ENCODE measurements around the gene CIAO2A. TPM values are rescaled to one million over a fixed set of nuclear protein-coding genes. Genes with fewer than 3 reads are reported as not detected.

The CIAO2A gene
- total and polyA plus RNA-seq, 2 donors (not counting 3 experiments of a cell fraction or from before 2014, with no cell fraction given), result 37.1 to 55.3 TPM

- peaks cover 12% of the 10 kb centered on the region in 2 experiments for H3K27me3 ChIP-seq (ENCODE audit: control insufficient read depth in 2 of 2, insufficient read depth in 2 of 2, low read length in 2 of 2)
- ChIA-PET POLR2A (no interaction called here), CTCF (interaction anchor here (2.8 kb wide), 1 partner anchor 8 kb away, joined by 17 read pairs; the partner anchor contains the start of gene DAPK2)
- BruUV-seq (replicated peaks), result no TSS peak
- no peak overlapping the region for H3K9ac ChIP-seq (replicated peaks; ENCODE audit: extremely low read depth, insufficient read depth, low read length)
- dilution Hi-C loops (cut with MboI; ENCODE audit: extremely low pct_ligation_motif_present, low sequenced_read_pairs), result no loop called here
- no peak overlapping the region for H2AFZ ChIP-seq (ENCODE audit: low read depth, low read length)
- H3K9me1 ChIP-seq (replicated peaks; ENCODE audit: control insufficient read depth, extremely low read depth, insufficient read depth, low read length), result no peaks in the 10 kb centered on the region
- no peak overlapping the region for H3K27ac ChIP-seq (ENCODE audit: insufficient read depth, low read depth, low read length)
- DNase-seq (ENCODE audit: low read depth, low spot score), result no peak
- no peaks in the 10 kb centered on the region for H4K20me1 ChIP-seq (replicated peaks; ENCODE audit: control insufficient read depth, extremely low read depth, insufficient read depth, low read length)
- H3K4me3 ChIP-seq (replicated peaks in 1 of 3; ENCODE audit: insufficient read depth in 1 of 3, low read depth in 1 of 3, low read length in 3 of 3), result no peak overlapping the region
- intact Hi-C loops (cut with micrococcal nuclease), result no loop called here
- no peaks in the 10 kb centered on the region for H3K79me2 ChIP-seq (ENCODE audit: control insufficient read depth, insufficient read depth, low read length)
- TF ChIP-seq POLR2A (IDR thresholded peaks at IDR 0.05; ENCODE audit: low read depth, low read length) (no peak), CTCF (IDR thresholded peaks at IDR 0.05; ENCODE audit: extremely low read depth in 1 of 2, insufficient read depth in 1 of 2, low read depth in 1 of 2, low read length in 2 of 2) (no peak)
- no peaks in the 10 kb centered on the region for H3K4me1 ChIP-seq (ENCODE audit: control insufficient read depth, extremely low read depth, insufficient read depth, low read length)
- FAIRE-seq, result no peak
- H3K36me3 ChIP-seq (ENCODE audit: control insufficient read depth in 2 of 2, extremely low read depth in 1 of 2, insufficient read depth in 2 of 2, low read length in 2 of 2), result no peaks in the 10 kb centered on the region
- H3K4me2 ChIP-seq (ENCODE audit: insufficient read depth, low read length), result no peak overlapping the region
- no peaks in the 10 kb centered on the region for H3K9me3 ChIP-seq (replicated peaks; ENCODE audit: control insufficient read depth, insufficient read depth, low read length)
Measured at GRCh38 chr15:64037966-64038365, 55.7 kb downstream of the CIAO2A start.

- no peaks in the 10 kb centered on the region for H3K79me2 ChIP-seq (ENCODE audit: control insufficient read depth, insufficient read depth, low read length)
- CTCF ChIA-PET, result interaction anchor here (0.9 to 2.8 kb wide), 4 partner anchors 9 to 285 kb away, joined by 3 to 17 read pairs (median 4); partner anchors contain the start of gene DAPK2
- POLR2A ChIA-PET, result no interaction called here
- H3K27me3 ChIP-seq (ENCODE audit: control insufficient read depth in 2 of 2, insufficient read depth in 2 of 2, low read length in 2 of 2), result peaks cover 12 to 15% of the 10 kb centered on the region in 2 experiments
- H3K9ac ChIP-seq (replicated peaks; ENCODE audit: extremely low read depth, insufficient read depth, low read length), result no peak overlapping the region
- H3K4me2 ChIP-seq (ENCODE audit: insufficient read depth, low read length), result no peak overlapping the region
- FAIRE-seq, result no peak
- TF ChIP-seq CTCF (IDR thresholded peaks at IDR 0.05; ENCODE audit: extremely low read depth in 1 of 2, insufficient read depth in 1 of 2, low read depth in 1 of 2, low read length in 2 of 2), result no peak
- TF ChIP-seq FOS (IDR thresholded peaks at IDR 0.05; ENCODE audit: borderline replicate concordance, insufficient read depth, low read length), result no peak
- no peak for TF ChIP-seq POLR2A (IDR thresholded peaks at IDR 0.05; ENCODE audit: low read depth, low read length)
- no peak for TF ChIP-seq EZH2 (IDR thresholded peaks at IDR 0.05; ENCODE audit: borderline replicate concordance, low read depth, low read length, severe bottlenecking)
- no peak for TF ChIP-seq JUN (IDR thresholded peaks at IDR 0.05; ENCODE audit: borderline replicate concordance, insufficient read depth, insufficient read length, low read depth)
- TF ChIP-seq MAX (IDR thresholded peaks at IDR 0.05; ENCODE audit: insufficient read depth, insufficient read length), result no peak
- TF ChIP-seq GATA2 (IDR thresholded peaks at IDR 0.05; ENCODE audit: insufficient read depth, insufficient read length, low read depth, low read length), result no peak
- TF ChIP-seq MYC (IDR thresholded peaks at IDR 0.05; ENCODE audit: low read depth, low read length), result no peak
- TF ChIP-seq POLR2AphosphoS5 (IDR thresholded peaks at IDR 0.05; ENCODE audit: insufficient read depth, low read depth, low read length), result no peak
- no peaks in the 10 kb centered on the region for H3K36me3 ChIP-seq (ENCODE audit: control insufficient read depth in 2 of 2, extremely low read depth in 1 of 2, insufficient read depth in 2 of 2, low read length in 2 of 2)
- DNase-seq (ENCODE audit: low read depth, low spot score), result no peak
- no TSS peak for BruUV-seq (replicated peaks)
- H3K4me1 ChIP-seq (ENCODE audit: control insufficient read depth, extremely low read depth, insufficient read depth, low read length), result no peaks in the 10 kb centered on the region
- no peak overlapping the region for H2AFZ ChIP-seq (ENCODE audit: low read depth, low read length)
- no peak overlapping the region for H3K4me3 ChIP-seq (replicated peaks in 1 of 3; ENCODE audit: insufficient read depth in 1 of 3, low read depth in 1 of 3, low read length in 3 of 3)
- H4K20me1 ChIP-seq (replicated peaks; ENCODE audit: control insufficient read depth, extremely low read depth, insufficient read depth, low read length), result no peaks in the 10 kb centered on the region
- dilution Hi-C loops (cut with MboI; ENCODE audit: extremely low pct_ligation_motif_present, low sequenced_read_pairs), result no loop called here
- no peak overlapping the region for H3K27ac ChIP-seq (ENCODE audit: insufficient read depth, low read depth, low read length)
- H3K9me3 ChIP-seq (replicated peaks; ENCODE audit: control insufficient read depth, insufficient read depth, low read length), result no peaks in the 10 kb centered on the region
- no peaks in the 10 kb centered on the region for H3K9me1 ChIP-seq (replicated peaks; ENCODE audit: control insufficient read depth, extremely low read depth, insufficient read depth, low read length)
- intact Hi-C loops (cut with micrococcal nuclease), result no loop called here
Measured at GRCh38 chr15:64037116-64037515, 56.5 kb downstream of the CIAO2A start.
